Hematopoietic multipotent progenitor cell treated with erythropoietin and hydrocortisone succinate and interleukin-3 and kit ligand, for 4 days (in vitro differentiated cells): ENCODE results near the gene MRPL30.
"Not testable (repeated sequence)": the region's sequence is repeated elsewhere in the genome, so short reads cannot be mapped to it uniquely, and the experiment has no call there.

ENCODE experiments used
- DNase-seq: peaks from one replicate; pipeline ENCODE4 v3.0.0-alpha.2; 2015

Gene MRPL30

GRCh38 chr2:99187011-99187410, 6.0 kb downstream of the MRPL30 start:
- DNase-seq = no peak

- no peak for DNase-seq
Observed at GRCh38 chr2:99188357-99188756, 7.4 kb downstream of the MRPL30 start.

- peak; percentile 24 for DNase-seq
Observed at GRCh38 chr2:99190548-99190947, 9.6 kb downstream of the MRPL30 start.

- not testable (repeated sequence) for DNase-seq
Observed at GRCh38 chr2:99192364-99192763, 11.4 kb downstream of the MRPL30 start.

- DNase-seq = peak; percentile 9
Observed at GRCh38 chr2:99198103-99198841, 17.3 kb downstream of the MRPL30 start.

- no peak for DNase-seq
Observed at GRCh38 chr2:99200076-99200800, 19.3 kb downstream of the MRPL30 start.

GRCh38 chr2:99201959-99202678, 21.1 kb downstream of the MRPL30 start:
- no peak for DNase-seq

- DNase-seq = no peak
Observed at GRCh38 chr2:99205491-99205890, 24.5 kb downstream of the MRPL30 start.

- no peak for DNase-seq
Observed at GRCh38 chr2:99216096-99216495, 35.1 kb downstream of the MRPL30 start.

GRCh38 chr2:99217929-99218501, 37.0 kb downstream of the MRPL30 start:
- peak; percentile 41 for DNase-seq

- not testable (repeated sequence) for DNase-seq
Observed at GRCh38 chr2:99233177-99233576, 52.2 kb downstream of the MRPL30 start.

- peak; percentile 8 for DNase-seq
Observed at GRCh38 chr2:99238599-99238998, 57.6 kb downstream of the MRPL30 start.

GRCh38 chr2:99240431-99240830, 59.4 kb downstream of the MRPL30 start:
- DNase-seq = no peak

GRCh38 chr2:99242151-99242550, 61.2 kb downstream of the MRPL30 start:
- DNase-seq = no peak
